Endometrium (tissue), 2 donors: ENCODE results near the gene PPP3R1.
"Not testable (repeated sequence)": the region's sequence is repeated elsewhere in the genome, so short reads cannot be mapped to it uniquely, and the experiment has no call there.

ENCODE experiments used
- FAIRE-seq: peaks from 2 replicates; lab custom pipeline; 2012; peaks lifted over from hg19 to GRCh38; lab: Jason Lieb, UNC
- donor health status: control.
- donor health status: control.

PPP3R1 gene

GRCh38 chr2:68188831-68189230, 63.5 kb downstream of the PPP3R1 start:
- no peak for FAIRE-seq

GRCh38 chr2:68187329-68187728, 65.0 kb downstream of the PPP3R1 start:
- no peak for FAIRE-seq

GRCh38 chr2:68185541-68186164, 66.7 kb downstream of the PPP3R1 start:
- FAIRE-seq: no peak

GRCh38 chr2:68182902-68183301, 69.4 kb downstream of the PPP3R1 start:
- FAIRE-seq: no peak

GRCh38 chr2:68178954-68179627, 73.2 kb downstream of the PPP3R1 start:
- FAIRE-seq: no peak

GRCh38 chr2:68178432-68178831, 73.9 kb downstream of the PPP3R1 start:
- FAIRE-seq: no peak

GRCh38 chr2:68177541-68177940, 74.8 kb downstream of the PPP3R1 start:
- FAIRE-seq: no peak

GRCh38 chr2:68176657-68177056, 75.7 kb downstream of the PPP3R1 start:
- no peak for FAIRE-seq

GRCh38 chr2:68175210-68175609, 77.1 kb downstream of the PPP3R1 start:
- not testable (repeated sequence) for FAIRE-seq

GRCh38 chr2:68172990-68173700, 79.2 kb downstream of the PPP3R1 start:
- no peak for FAIRE-seq

- FAIRE-seq: no peak
Observed at GRCh38 chr2:68172521-68172920, 79.8 kb downstream of the PPP3R1 start.

- FAIRE-seq: no peak
Observed at GRCh38 chr2:68171684-68172083, 80.6 kb downstream of the PPP3R1 start.

- FAIRE-seq: no peak
Observed at GRCh38 chr2:68171146-68171545, 81.2 kb downstream of the PPP3R1 start.

GRCh38 chr2:68169308-68169707, 83.0 kb downstream of the PPP3R1 start:
- no peak for FAIRE-seq

GRCh38 chr2:68167186-68167585, 85.1 kb downstream of the PPP3R1 start:
- FAIRE-seq: no peak

GRCh38 chr2:68163641-68164040, 88.7 kb downstream of the PPP3R1 start:
- no peak for FAIRE-seq

GRCh38 chr2:68158134-68158447, 94.2 kb downstream of the PPP3R1 start:
- no peak for FAIRE-seq

- FAIRE-seq: peak; percentile 88
Observed at GRCh38 chr2:68157402-68158133, 94.8 kb downstream of the PPP3R1 start, which contains the start of gene PNO1. Gene PNO1 (plus strand): TSS chr2:68157888. CDS start chr2:68157935, 47 bp downstream.

- FAIRE-seq: no peak
Observed at GRCh38 chr2:68157002-68157401, 95.3 kb downstream of the PPP3R1 start.

GRCh38 chr2:68156419-68156818, 95.9 kb downstream of the PPP3R1 start:
- no peak for FAIRE-seq

- FAIRE-seq: no peak
Observed at GRCh38 chr2:68155618-68156017, 96.7 kb downstream of the PPP3R1 start.

- no peak for FAIRE-seq
Observed at GRCh38 chr2:68152681-68153347, 99.5 kb downstream of the PPP3R1 start.
